ENCODE measurements around the gene TENM4.

Gene TENM4

DNA sequence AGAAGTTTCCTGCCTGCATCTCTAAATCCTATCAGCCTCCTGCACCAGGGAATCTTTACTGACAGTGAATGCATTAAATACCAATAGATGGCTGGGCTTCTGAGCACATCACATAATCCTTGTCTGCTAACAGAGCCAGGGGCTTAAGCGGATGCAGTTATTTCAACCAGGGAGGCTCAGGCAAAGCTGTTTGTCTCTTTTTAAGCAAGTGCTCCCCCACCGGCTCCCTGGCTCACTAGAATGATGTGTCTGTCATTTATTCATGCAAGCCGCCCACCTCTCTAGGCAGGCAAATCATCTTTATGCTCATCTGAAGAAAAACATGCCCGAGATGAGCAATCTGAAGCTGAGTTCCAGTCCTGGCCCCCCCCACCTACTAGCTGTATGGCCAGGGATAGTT is 182.3 kb downstream of the TENM4 start:
- no peaks in the 10 kb centered on the region for H3K27me3 Mint-ChIP-seq

DNA sequence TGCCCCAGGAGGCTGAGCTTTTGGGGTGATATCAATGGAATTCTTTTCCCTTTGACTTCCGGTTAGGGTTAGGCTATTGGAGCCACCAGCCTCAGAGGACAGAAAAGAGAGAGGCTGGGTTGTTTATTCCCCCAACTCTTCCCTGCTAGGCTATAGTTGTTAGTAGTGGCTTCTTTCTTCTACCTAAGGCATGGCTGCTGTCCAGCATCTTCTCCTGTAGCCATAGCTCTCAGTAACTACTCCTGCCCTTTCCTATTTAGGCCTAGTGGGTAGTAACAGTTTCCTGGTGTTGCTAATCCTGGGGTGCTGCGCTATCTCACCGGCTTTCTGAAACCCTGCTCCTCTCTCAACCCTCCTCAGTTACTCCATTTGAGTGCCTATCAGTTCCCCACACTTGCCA is 184.9 kb downstream of the TENM4 start:
- no peaks in the 10 kb centered on the region for H3K36me3 Mint-ChIP-seq (ENCODE audit: low read depth)

More for the DNA sequence above, 182.3 kb downstream of the TENM4 start:
- no peaks in the 10 kb centered on the region for H3K4me1 Mint-ChIP-seq (ENCODE audit: low read depth)
- H3K27ac Mint-ChIP-seq: no peak overlapping the region
- no peak overlapping the region for H3K4me3 Mint-ChIP-seq
- no peaks in the 10 kb centered on the region for H3K36me3 Mint-ChIP-seq (ENCODE audit: low read depth)
- intact Hi-C loops (cut with micrococcal nuclease): no loop called here
- no peaks in the 10 kb centered on the region for H3K9me3 Mint-ChIP-seq

DNA sequence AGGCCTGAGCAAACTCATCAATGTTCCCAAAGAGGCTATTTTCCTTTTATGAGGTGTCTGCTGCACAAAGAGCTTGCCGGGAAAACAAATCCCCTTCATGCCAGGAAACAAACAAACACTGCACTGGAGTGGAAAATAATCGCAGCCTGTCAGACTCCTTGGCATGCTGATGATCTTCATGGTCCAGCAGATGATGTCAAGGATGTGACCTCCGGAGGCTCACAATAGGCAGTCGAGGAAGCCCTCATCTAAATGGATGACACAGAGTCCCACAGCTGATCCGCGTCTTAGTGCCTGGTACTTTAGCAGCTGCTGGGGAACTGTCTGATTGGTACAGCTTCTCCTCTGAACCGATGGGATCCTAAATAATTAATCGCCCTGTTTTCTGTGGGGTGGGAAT is 187.6 kb downstream of the TENM4 start:
- Mint-ChIP-seq H3K27me3 (peaks cover 5% of the 10 kb centered on the region), H3K27ac (no peak overlapping the region), H3K4me1 (ENCODE audit: low read depth) (no peaks in the 10 kb centered on the region), H3K9me3 (no peaks in the 10 kb centered on the region), H3K4me3 (no peak overlapping the region), H3K36me3 (ENCODE audit: low read depth) (no peaks in the 10 kb centered on the region)
- intact Hi-C loops (cut with micrococcal nuclease): no loop called here

More for the DNA sequence above, 184.9 kb downstream of the TENM4 start:
- Mint-ChIP-seq H3K4me1 (ENCODE audit: low read depth) (no peaks in the 10 kb centered on the region), H3K27ac (no peak overlapping the region), H3K27me3 (peaks cover 3% of the 10 kb centered on the region), H3K9me3 (no peaks in the 10 kb centered on the region), H3K4me3 (no peak overlapping the region)
- intact Hi-C loops (cut with micrococcal nuclease): no loop called here

DNA sequence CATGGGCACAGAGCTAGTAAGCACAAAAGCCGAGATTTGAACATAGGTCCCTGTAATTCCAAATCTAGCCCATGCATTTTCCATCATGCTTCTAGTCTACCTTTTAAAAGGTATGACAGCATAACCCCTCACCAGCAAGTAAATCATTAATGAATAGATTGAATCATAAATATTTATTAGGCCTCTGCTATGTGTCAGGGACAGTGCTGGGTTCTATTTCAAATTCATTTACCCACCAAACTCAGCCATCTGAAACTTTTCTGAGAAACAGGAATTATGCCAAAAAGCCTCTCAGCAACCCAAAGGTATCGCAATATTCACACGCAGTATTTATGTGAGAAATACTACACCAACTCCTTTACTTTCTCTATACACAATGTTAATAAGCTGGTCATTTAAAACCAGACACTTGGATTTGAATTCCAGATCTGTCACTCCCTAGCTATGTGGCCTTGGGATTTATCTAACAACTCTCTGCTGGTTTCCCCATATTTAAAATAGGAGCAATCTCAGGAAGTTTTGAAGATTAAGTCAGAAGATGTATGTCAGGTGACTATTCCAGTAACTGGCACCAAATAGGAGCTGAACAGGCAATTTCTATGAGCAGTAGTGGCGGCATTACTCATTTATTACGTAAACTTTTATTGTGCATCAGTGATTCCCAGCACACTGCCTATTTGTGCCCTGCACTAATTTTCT is 191.4 kb downstream of the TENM4 start:
- Mint-ChIP-seq H3K4me1 (ENCODE audit: low read depth) (no peaks in the 10 kb centered on the region), H3K27me3 (peaks cover 7% of the 10 kb centered on the region), H3K27ac (no peak overlapping the region), H3K9me3 (no peaks in the 10 kb centered on the region), H3K4me3 (no peak overlapping the region), H3K36me3 (ENCODE audit: low read depth) (no peaks in the 10 kb centered on the region)
- intact Hi-C loops (cut with micrococcal nuclease): no loop called here

DNA sequence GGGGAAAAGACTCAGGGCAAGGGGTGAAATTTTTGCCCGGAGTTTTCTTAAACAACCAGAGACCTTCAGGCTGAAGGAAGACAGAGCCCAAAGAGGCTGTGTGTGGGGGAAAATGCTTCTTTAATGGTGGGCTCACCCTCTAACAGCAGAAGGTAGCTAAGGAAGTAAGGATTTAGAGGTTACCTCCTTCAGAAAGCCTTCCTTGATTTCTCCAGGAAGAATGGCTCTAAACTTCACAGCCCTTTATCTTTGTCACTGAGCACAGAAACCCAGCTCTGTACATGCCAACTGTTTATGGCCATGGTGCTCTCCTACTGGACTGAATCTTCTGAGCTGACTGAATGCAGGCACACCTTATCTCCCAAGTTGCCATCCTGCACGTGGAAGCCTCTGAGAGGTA is 196.0 kb downstream of the TENM4 start:
- Mint-ChIP-seq H3K27ac (no peak overlapping the region), H3K4me3 (no peak overlapping the region), H3K9me3 (no peaks in the 10 kb centered on the region), H3K36me3 (ENCODE audit: low read depth) (no peaks in the 10 kb centered on the region), H3K4me1 (ENCODE audit: low read depth) (no peaks in the 10 kb centered on the region), H3K27me3 (peaks cover 5% of the 10 kb centered on the region)
- intact Hi-C loops (cut with micrococcal nuclease): no loop called here

DNA sequence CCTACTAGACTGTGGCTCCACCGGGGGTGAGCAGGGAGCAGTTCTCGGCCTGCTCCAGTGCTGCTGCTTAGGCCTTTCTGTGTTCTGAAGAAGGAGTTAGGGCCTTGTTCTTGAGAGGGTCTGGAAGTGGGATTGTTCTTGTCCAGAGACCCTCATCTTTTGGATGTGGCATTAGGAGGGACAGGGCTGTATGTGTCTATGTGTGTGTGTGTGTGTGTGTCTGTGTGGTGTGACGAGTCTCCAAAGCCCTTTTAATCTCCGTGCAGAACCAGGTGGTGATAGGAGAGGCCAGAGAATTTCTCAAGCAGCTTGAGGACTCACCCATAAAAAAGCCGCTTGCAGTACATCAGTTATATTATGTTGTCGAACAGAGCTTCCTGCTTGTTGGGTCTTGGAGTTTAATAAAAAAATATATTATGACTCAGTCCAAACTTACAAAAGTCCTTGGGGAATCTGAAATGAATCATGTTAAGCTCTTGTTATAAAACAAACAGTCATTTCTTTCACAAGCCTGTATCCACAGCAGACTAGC is 196.5 kb downstream of the TENM4 start:
- H3K4me3 Mint-ChIP-seq: no peak overlapping the region
- no peak overlapping the region for H3K27ac Mint-ChIP-seq
- H3K4me1 Mint-ChIP-seq (ENCODE audit: low read depth): no peaks in the 10 kb centered on the region
- peaks cover 5% of the 10 kb centered on the region for H3K27me3 Mint-ChIP-seq
- no peaks in the 10 kb centered on the region for H3K9me3 Mint-ChIP-seq
- intact Hi-C loops (cut with micrococcal nuclease): no loop called here
- H3K36me3 Mint-ChIP-seq (ENCODE audit: low read depth): no peaks in the 10 kb centered on the region

DNA sequence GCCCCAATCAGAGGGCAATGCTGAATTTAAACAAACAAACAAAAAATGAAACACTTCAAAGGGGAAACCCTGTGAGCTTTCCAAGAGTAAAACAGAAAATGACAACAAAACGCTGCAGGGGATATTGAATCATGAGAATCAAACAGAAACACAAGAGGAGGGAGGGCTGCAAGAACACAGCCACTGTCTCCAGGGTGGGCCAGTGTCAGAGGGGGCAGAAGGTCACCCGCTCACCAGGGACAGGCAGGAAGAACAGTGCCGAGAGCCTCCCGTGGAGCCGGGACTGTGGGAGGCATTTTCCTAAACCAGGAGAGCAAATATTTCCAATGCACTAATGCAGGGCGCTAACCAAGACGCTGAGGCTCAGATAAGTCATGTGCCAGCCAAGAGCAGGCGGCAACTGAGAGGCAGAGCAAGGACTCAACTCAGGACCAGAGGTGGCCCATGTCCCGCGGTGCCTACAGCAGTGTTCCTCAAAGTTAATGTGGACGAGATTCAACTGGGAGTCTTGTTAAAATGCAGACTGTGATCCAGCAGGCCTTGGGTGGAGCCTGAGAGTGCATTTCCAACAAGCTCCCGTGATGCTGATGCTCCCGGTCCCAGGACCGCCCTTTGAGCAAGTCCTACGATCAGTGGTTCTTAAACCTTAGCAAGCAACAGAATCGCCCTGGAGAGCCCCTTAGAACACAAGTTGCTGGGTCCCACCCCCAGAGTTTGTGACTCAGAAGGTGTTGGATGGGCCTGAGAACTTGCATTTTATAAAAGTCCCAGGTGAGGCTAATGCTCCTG is 197.2 kb downstream of the TENM4 start:
- no peak overlapping the region for H3K27ac Mint-ChIP-seq

DNA sequence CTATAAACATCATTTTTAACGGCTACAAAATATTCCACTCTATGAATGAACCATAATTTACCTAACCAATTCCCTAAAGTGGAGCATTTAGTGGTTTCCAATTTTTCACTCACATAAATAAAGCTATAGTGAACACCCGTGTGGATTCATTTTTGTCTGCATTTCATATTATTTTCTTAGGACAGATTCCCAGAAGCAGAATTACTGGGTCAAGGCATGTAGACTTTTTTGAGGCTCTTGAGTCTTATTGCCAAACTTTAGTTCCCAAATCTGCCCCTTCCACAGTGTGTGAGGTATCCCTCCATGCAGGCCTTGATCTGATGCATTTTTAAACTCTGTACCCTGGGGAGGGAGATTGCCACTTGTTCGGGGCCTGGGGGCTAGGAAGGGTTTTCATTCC is 198.2 kb downstream of the TENM4 start:
- no peaks in the 10 kb centered on the region for H3K4me1 Mint-ChIP-seq (ENCODE audit: low read depth)
- no peaks in the 10 kb centered on the region for H3K36me3 Mint-ChIP-seq (ENCODE audit: low read depth)
- H3K27ac Mint-ChIP-seq: no peak overlapping the region
- H3K27me3 Mint-ChIP-seq: peaks cover 5% of the 10 kb centered on the region
- no peak overlapping the region for H3K4me3 Mint-ChIP-seq
- intact Hi-C loops (cut with micrococcal nuclease): no loop called here
- H3K9me3 Mint-ChIP-seq: no peaks in the 10 kb centered on the region

More for the DNA sequence above, 197.2 kb downstream of the TENM4 start:
- H3K4me3 Mint-ChIP-seq: no peak overlapping the region
- peaks cover 5% of the 10 kb centered on the region for H3K27me3 Mint-ChIP-seq
- no peaks in the 10 kb centered on the region for H3K9me3 Mint-ChIP-seq
- no peaks in the 10 kb centered on the region for H3K4me1 Mint-ChIP-seq (ENCODE audit: low read depth)
- no peaks in the 10 kb centered on the region for H3K36me3 Mint-ChIP-seq (ENCODE audit: low read depth)
- intact Hi-C loops (cut with micrococcal nuclease): no loop called here

DNA sequence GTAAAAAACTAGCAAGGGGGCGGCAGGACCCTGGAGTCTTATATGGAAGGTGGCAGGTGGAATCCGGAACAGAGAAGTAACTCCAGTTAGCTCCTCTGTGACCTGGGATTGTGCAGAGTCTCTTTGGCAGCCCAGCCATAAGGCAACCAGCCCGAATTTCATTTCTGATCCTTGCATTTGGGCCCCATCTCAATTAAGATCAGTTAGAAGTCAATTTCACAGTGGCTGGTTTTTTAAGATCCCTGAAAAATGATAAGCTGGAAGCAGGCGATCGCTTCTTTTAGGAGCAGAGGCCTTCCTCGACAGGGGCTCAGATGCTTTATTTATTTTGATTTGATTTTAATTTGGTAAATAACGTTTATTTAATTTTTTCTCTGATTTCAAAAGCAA is 199.0 kb downstream of the TENM4 start:
- Mint-ChIP-seq H3K4me1 (ENCODE audit: low read depth) (no peaks in the 10 kb centered on the region), H3K27ac (no peak overlapping the region), H3K4me3 (no peak overlapping the region), H3K9me3 (no peaks in the 10 kb centered on the region), H3K36me3 (ENCODE audit: low read depth) (no peaks in the 10 kb centered on the region), H3K27me3 (peaks cover 5% of the 10 kb centered on the region)
- intact Hi-C loops (cut with micrococcal nuclease): no loop called here

DNA sequence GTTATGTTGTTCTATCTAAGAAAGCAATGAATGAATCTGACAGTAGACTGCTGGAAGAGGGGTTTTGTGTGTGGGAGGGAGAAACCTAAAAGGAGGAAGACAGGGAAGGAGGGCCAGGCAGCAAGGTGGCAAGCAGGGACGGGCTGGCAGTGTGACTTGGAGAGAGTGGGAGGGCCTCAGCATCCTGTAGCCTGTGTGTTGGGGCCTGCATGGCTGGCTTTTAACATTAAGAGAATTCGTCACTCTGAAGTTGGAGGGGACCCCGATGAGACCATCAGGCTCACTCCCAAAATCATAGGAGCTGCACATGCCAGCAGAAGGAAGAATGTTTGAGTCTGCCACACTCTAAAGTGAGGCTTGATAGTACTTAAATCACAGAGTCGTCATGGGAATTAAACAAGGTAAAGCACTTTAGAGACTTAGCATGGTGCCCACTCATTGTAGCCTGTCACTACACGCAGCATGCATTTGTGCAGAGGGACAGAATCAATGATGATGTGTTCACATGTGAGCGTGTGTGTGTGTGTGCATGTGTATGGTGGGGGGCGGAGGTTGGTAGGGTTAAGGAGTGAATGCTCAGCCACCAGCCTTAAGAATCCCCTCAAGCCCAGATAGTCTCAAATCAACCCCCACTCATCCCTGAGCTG is 199.5 kb downstream of the TENM4 start:
- Mint-ChIP-seq H3K27me3 (peaks cover 5% of the 10 kb centered on the region), H3K9me3 (no peaks in the 10 kb centered on the region), H3K27ac (no peak overlapping the region), H3K36me3 (ENCODE audit: low read depth) (no peaks in the 10 kb centered on the region), H3K4me1 (ENCODE audit: low read depth) (no peaks in the 10 kb centered on the region), H3K4me3 (no peak overlapping the region)
- intact Hi-C loops (cut with micrococcal nuclease): no loop called here

DNA sequence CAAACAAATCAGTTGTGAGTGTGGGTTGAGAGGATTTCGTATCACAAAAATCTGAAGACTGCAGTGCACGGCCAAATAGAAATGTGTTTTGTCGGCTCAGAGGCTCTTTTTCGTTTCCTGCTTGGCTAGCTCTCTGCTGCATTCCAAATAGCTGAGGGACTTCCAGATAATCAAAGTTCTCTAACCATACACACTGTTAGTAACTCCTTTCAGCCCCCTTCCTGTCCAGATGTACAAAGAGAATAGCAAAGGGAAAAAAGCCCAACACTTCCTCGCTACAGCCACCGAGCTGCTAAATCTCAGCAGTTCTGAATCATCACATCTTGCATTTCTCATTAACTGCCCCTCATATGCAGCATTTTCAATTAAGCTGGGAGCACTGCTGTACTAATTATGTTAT is 203.1 kb downstream of the TENM4 start:
- Mint-ChIP-seq H3K27ac (no peak overlapping the region), H3K9me3 (no peaks in the 10 kb centered on the region), H3K4me3 (no peak overlapping the region), H3K27me3 (peaks cover 2% of the 10 kb centered on the region), H3K4me1 (ENCODE audit: low read depth) (no peaks in the 10 kb centered on the region), H3K36me3 (ENCODE audit: low read depth) (no peaks in the 10 kb centered on the region)
- intact Hi-C loops (cut with micrococcal nuclease): no loop called here

DNA sequence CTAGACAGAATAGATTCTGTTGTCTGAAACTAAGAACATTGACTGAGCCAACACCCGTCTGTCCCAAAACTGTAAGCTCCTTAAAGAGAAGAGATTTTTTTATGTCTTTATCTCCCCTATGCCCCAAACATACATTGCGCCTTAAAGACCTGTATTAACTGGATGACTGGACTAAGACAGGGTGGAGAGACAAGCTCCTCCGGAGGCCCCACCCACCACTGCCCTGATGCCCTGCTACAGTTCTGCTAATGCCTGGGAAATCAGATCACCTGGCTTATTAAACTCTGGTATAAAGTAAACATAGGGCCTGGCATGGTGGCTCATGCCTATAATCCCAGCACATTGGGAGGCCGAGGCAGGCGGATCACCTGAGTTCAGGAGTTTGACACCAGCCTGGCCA is 203.7 kb downstream of the TENM4 start:
- no peaks in the 10 kb centered on the region for H3K36me3 Mint-ChIP-seq (ENCODE audit: low read depth)
- intact Hi-C loops (cut with micrococcal nuclease): no loop called here
- H3K27ac Mint-ChIP-seq: no peak overlapping the region
- peaks cover 2% of the 10 kb centered on the region for H3K27me3 Mint-ChIP-seq
- H3K4me3 Mint-ChIP-seq: no peak overlapping the region
- no peaks in the 10 kb centered on the region for H3K4me1 Mint-ChIP-seq (ENCODE audit: low read depth)
- no peaks in the 10 kb centered on the region for H3K9me3 Mint-ChIP-seq

DNA sequence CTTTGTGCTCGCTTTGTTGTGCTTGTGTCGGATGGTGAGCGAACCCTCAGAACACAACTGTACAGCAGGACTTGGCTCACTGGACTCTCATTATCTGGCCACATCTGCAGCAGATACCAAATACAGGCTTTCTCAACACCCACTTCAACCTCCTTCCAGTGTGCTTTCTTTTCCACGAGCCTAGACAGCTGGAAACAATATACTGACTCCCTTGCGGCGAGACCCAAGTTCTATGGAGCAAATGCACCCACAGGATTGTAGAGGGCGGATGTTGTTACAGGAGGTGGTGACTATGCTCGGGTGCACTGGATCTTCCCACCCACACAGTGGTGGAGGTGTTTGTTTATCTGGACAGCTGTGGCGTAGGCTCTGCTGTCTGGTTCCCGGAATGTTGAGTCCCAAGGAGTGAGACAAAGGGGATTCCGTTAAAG is 204.3 kb downstream of the TENM4 start:
- Mint-ChIP-seq H3K27ac (no peak overlapping the region), H3K27me3 (peaks cover 2% of the 10 kb centered on the region), H3K9me3 (no peaks in the 10 kb centered on the region), H3K4me3 (no peak overlapping the region), H3K4me1 (ENCODE audit: low read depth) (no peaks in the 10 kb centered on the region), H3K36me3 (ENCODE audit: low read depth) (no peaks in the 10 kb centered on the region)
- intact Hi-C loops (cut with micrococcal nuclease): no loop called here

DNA sequence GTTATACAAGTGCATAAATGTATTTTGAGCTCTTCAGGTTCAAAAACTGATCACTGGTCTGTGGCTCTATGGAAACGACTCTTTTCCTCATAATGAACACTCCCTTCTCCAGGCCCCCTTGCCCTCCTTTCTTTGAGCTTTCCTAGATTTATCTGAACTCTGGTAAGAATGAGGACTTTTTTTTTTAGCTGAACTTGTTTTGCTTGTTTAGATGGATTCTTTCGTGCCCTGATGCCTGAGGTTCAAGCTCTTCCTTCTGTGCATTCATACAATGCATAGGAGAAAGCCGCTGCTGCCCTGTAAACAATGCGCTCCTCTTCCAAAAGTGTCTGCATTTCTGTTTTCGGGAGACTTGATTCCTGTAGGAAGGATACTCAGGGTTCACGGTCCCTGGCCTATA is 205.1 kb downstream of the TENM4 start:
- peaks cover 2% of the 10 kb centered on the region for H3K27me3 Mint-ChIP-seq
- H3K36me3 Mint-ChIP-seq (ENCODE audit: low read depth): no peaks in the 10 kb centered on the region
- H3K4me3 Mint-ChIP-seq: no peak overlapping the region
- no peaks in the 10 kb centered on the region for H3K9me3 Mint-ChIP-seq
- intact Hi-C loops (cut with micrococcal nuclease): no loop called here
- no peaks in the 10 kb centered on the region for H3K4me1 Mint-ChIP-seq (ENCODE audit: low read depth)
- no peak overlapping the region for H3K27ac Mint-ChIP-seq

Measured in dendritic cell treated with granulocyte-macrophage colony-stimulating factor and Interleukin-4, amounts not matched to agents 40 ng/mL and 50 ng/mL, for 4 days (primary cell).